Measurements from ENCODE around the gene JAML. TPM values are rescaled to one million over a fixed set of nuclear protein-coding genes. Genes with fewer than 3 reads are reported as not detected.
A peak's percentile ranks its signal among the peaks of the same experiment; 100 is the strongest.

JAML gene
- total RNA-seq (10 to 100 TPM in 1 of 10 donors, 1 to 10 TPM in 8, under 1 TPM in 1; 0.50 to 19.5 (median 2.1) TPM), polyA plus RNA-seq (1 to 10 TPM; 1.2 to 2.3 TPM)
- long read RNA-seq, donor 1, partial matches to known transcripts = 0 of 2 reads
- long read RNA-seq, donor 1, other reads (novel, unspliced or antisense) = 1 of 2 reads
- long read RNA-seq, donor 2, partial matches to known transcripts = 0 of 2 reads
- long read RNA-seq, donor 2, other reads (novel, unspliced or antisense) = 2 of 2 reads
- long read RNA-seq, donor 3, partial matches to known transcripts = 1 of 2 reads
- long read RNA-seq, donor 3, other reads (novel, unspliced or antisense) = 1 of 2 reads

DNA sequence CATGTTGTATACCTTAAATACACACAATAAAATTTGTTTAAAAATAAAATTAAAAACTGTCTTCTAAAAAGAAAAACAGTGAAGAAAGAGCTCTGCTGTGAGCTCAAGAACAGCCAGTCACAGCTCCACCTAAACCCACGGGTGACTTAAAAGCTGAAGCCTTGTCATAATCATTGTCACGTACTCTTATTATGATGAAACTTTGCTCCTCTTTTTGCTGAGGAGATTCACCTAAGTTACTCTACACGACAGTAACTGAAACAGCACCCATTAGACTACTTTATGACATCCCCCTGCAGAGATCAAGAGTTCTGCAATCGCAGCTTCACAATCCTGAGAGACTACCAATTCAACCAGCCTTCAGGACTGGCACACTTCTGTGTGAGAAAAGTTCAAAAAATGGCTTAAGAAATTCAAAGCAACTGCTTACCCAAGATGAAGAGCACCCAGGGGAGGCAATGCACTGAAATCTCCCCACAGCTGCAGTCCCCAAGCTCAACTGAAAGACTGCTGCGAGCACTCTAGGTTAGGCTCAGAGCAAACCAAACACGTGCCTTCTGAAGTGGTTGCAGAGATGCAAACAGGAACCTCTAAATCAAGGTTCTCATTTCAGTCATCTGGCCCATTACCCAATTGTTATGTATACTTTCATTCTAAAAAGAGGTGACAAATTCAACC is at the start of gene JAML:
TSS of gene JAML (minus strand) at position 501 of the 678 bp plus-strand sequence. CDS start 10,145 bp downstream, outside the sequence.
- peaks cover 0 to 75% (median 0%) of the 10 kb centered on the region in 9 donors for H3K4me1 ChIP-seq
- H3K4me3 ChIP-seq = peak within 1 kb of the TSS in 4 of 10 donors; percentile 20 to 55 (median 30)
- intact Hi-C loops (cut with DNase I) = no loop called here
- peaks cover 0 to 3% (median 0%) of the 10 kb centered on the region in 9 donors for H3K36me3 ChIP-seq
- DNase-seq (no peak), ATAC-seq (peak in 3 of 8 donors; percentile 38 to 55 (median 42))
- TF ChIP-seq CTCF (IDR thresholded peaks at IDR 0.05) = no peak
- WGBS, 2 donors = 77 to 80% methylated on average over 6 of the region's 6 CpGs
- H3K27me3 ChIP-seq = peaks cover 0 to 6% (median 4%) of the 10 kb centered on the region in 7 donors
- H3K9me3 ChIP-seq = no peaks in the 10 kb centered on the region
- H3K27ac ChIP-seq = peak within 1 kb of the TSS in 2 of 10 donors; percentile 29 to 85

DNA sequence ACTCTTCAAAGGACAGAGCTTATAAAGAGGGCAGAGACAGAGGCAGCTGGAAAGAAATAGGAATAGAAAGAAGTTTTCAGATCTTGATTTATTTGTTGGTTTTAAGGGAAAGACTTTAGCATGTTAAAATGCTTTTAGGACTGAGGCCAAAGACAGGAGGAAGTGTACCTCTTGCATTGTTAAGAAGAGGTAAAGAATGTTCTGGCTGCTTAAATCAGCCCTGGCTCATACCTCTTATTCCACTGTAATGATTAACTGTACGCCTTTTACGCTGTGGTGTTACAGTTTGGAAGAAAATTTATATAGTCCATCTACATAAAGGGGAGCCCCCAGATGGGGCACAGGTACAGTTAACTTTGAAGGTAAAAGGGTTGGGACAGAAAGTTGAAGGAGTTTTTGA is 49.4 kb upstream of the JAML start:
- Histone ChIP-seq H3K36me3 (no peaks in the 10 kb centered on the region), H3K9me3 (no peaks in the 10 kb centered on the region), H3K4me1 (peaks cover 0 to 16% (median 0%) of the 10 kb centered on the region in 9 donors), H3K27ac (peak overlapping the region in 1 of 10 donors; percentile 40), H3K4me3 (no peak overlapping the region), H3K27me3 (peaks cover 0 to 19% (median 0%) of the 10 kb centered on the region in 7 donors)
- ATAC-seq (no peak), DNase-seq (no peak)
- 83 to 92% methylated on average over 2 of the region's 2 CpGs for WGBS, 2 donors
- TF ChIP-seq CTCF (IDR thresholded peaks at IDR 0.05) = no peak
- intact Hi-C loops (cut with DNase I) = no loop called here

DNA sequence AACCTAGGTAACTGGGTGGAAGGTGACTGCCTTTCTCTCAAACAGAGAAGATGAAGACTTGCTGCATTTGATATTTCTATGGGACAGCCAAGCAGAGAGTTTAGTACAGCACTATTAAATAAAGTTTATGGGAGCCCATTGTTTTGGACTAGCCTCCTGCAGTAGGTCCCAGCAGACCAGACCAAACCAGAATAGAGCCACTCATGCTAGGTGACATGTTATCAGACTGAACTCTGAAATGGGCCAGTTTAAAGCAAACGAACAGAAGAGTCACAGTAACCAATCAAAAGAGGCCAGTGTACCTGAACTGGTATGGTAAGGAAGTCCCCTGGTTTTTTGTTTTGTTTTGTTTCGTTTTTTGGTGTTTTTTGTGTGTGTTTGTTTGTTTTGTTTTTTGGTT is 47.2 kb upstream of the JAML start:
- ATAC-seq (no peak), DNase-seq (no peak)
- 66 to 74% methylated on average over 2 of the region's 2 CpGs for WGBS, 2 donors
- Histone ChIP-seq H3K27me3 (peaks cover 0 to 22% (median 0%) of the 10 kb centered on the region in 7 donors), H3K4me3 (no peak overlapping the region), H3K27ac (no peak overlapping the region), H3K36me3 (no peaks in the 10 kb centered on the region), H3K9me3 (no peaks in the 10 kb centered on the region), H3K4me1 (peaks cover 0 to 12% (median 0%) of the 10 kb centered on the region in 9 donors)
- TF ChIP-seq CTCF (IDR thresholded peaks at IDR 0.05) = no peak
- intact Hi-C loops (cut with DNase I) = no loop called here

DNA sequence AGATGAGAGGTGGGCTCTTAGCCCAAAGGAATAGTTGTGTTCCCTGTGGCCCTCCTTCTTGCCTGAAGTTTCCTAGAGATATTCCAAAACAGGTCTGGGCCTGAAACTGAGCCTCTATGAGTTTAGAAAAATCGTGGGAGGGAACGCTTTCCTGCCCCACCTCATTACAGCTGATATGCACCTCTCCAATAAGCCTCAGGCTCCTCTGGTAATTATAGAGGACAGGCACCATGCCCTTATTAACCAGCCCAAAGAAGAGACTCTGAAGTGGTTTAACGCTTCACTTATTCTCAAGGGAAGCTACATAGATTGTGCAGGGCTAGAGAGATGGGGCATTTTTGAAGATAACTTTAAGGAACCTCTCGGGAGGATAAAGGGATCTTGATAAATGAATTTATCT is 42.7 kb upstream of the JAML start:
- Histone ChIP-seq H3K36me3 (no peaks in the 10 kb centered on the region), H3K27ac (no peak overlapping the region), H3K27me3 (peaks cover 0 to 23% (median 2%) of the 10 kb centered on the region in 7 donors), H3K4me3 (no peak overlapping the region), H3K4me1 (peaks cover 0 to 27% (median 13%) of the 10 kb centered on the region in 9 donors), H3K9me3 (no peaks in the 10 kb centered on the region)
- DNase-seq = no peak
- 73 to 84% methylated on average over 4 of the region's 4 CpGs for WGBS, 2 donors
- intact Hi-C loops (cut with DNase I) = no loop called here
- TF ChIP-seq CTCF (IDR thresholded peaks at IDR 0.05) = no peak
- no peak for ATAC-seq
